Thyroid gland (tissue), 4 donors: Measurements from ENCODE around the gene PREX1.

ENCODE experiments used
- CTCF ChIP-seq, 6 experiments: fragments of 200-600 bp in 3 of 6; fragments of 450-650 bp in 3 of 6; sonication (generic) in 3 of 6; IDR thresholded peaks; one replicate each; pipeline ENCODE4 v1.5.1; 2016 to 2019; ENCODE audit warnings: antibody characterized with exemption in 6 of 6, mild to moderate bottlenecking in 2 of 6, inconsistent platforms in 1 of 6, moderate library complexity in 1 of 6
- POLR2A ChIP-seq, 2 donors: fragments of 450-650 bp; IDR thresholded peaks; one replicate each; pipeline ENCODE4 v1.6.1; 2017; ENCODE audit warnings: antibody characterized with exemption in 2 of 2, mild to moderate bottlenecking in 2 of 2, moderate library complexity in 1 of 2

GRCh38 chr20:48698507-48699267 lies 129.1 kb downstream of the PREX1 start:
- TF ChIP-seq POLR2A (IDR thresholded peaks at IDR 0.05) (no peak), CTCF (IDR thresholded peaks at IDR 0.05) (no peak)
